HepG2 (cell line): ENCODE results near the gene SMTNL1. TPM values are rescaled to one million over a fixed set of nuclear protein-coding genes. Genes with fewer than 3 reads are reported as not detected.

Experiments used
- AGO1 ChIP-seq: fragments of 200-400 bp; formaldehyde crosslinking; IDR thresholded peaks from 2 replicates; pipeline ENCODE4 v1.6.1; 2017; ENCODE audit warnings: mild to moderate bottlenecking, low read depth, low read length, moderate library complexity; ENCODE audit not compliant: poor library complexity, severe bottlenecking
- HNRNPK ChIP-seq: fragments of 200-400 bp; formaldehyde crosslinking; IDR thresholded peaks from 2 replicates; pipeline ENCODE4 v1.6.1; 2018; ENCODE audit warnings: low read length, low read depth, moderate library complexity, mild to moderate bottlenecking; ENCODE audit not compliant: poor library complexity, severe bottlenecking
- HOXA7 ChIP-seq: sonication (generic); formaldehyde crosslinking; IDR thresholded peaks from 2 replicates; pipeline ENCODE4 v1.8.1; 2022; ENCODE audit warnings: mild to moderate bottlenecking, missing genetic modification reagents, moderate library complexity
- ISX ChIP-seq: sonication (generic); formaldehyde crosslinking; conservative IDR thresholded peaks from 2 replicates; pipeline ENCODE4 v1.5.0; 2020; ENCODE audit warnings: missing genetic modification reagents
- MAZ ChIP-seq, 2 experiments: sonication (generic) in 1 of 2; formaldehyde crosslinking in 1 of 2; IDR thresholded peaks; 2 replicates each; pipeline versions ENCODE4 v1.5.0 to v1.6.1; 2012 to 2020; ENCODE audit warnings: low read depth in 2 of 2, mild to moderate bottlenecking in 2 of 2, borderline replicate concordance in 1 of 2, improper control_type of control experiment in 1 of 2, low read length in 1 of 2, missing genetic modification reagents in 1 of 2, moderate library complexity in 1 of 2
- MTA1 ChIP-seq: sonication (generic); formaldehyde crosslinking; IDR thresholded peaks from 2 replicates; pipeline ENCODE4 v1.4.0; 2020; ENCODE audit warnings: missing genetic modification reagents, mild to moderate bottlenecking, borderline replicate concordance
- PBX2 ChIP-seq: IDR thresholded peaks from 2 replicates; pipeline ENCODE4 v1.6.1; 2016; ENCODE audit warnings: control low read depth
- POGZ ChIP-seq: sonication (generic); formaldehyde crosslinking; IDR thresholded peaks from 2 replicates; pipeline ENCODE4 v1.4.0; 2020; ENCODE audit warnings: mild to moderate bottlenecking, missing genetic modification reagents
- POLR2AphosphoS2 ChIP-seq: IDR thresholded peaks from 2 replicates; pipeline ENCODE4 v1.6.1; 2011; ENCODE audit warnings: low read depth, low read length, improper control_type of control experiment
- SP140L ChIP-seq: sonication (generic); formaldehyde crosslinking; IDR thresholded peaks from 2 replicates; pipeline ENCODE4 v1.4.0; 2020; ENCODE audit warnings: missing genetic modification reagents, borderline replicate concordance
- ZBTB38 ChIP-seq: sonication (generic); formaldehyde crosslinking; IDR thresholded peaks from 2 replicates; pipeline ENCODE4 v1.5.1; 2020; ENCODE audit warnings: mild to moderate bottlenecking, missing genetic modification reagents
- ZNF142 ChIP-seq: sonication (generic); formaldehyde crosslinking; IDR thresholded peaks from 2 replicates; pipeline ENCODE4 v1.4.0; 2020; ENCODE audit warnings: missing genetic modification reagents
- ZNF761 ChIP-seq: sonication (generic); formaldehyde crosslinking; conservative IDR thresholded peaks from 2 replicates; pipeline ENCODE4 v1.4.0; 2020; ENCODE audit warnings: mild to moderate bottlenecking, missing genetic modification reagents
- ZSCAN25 ChIP-seq: sonication (generic); formaldehyde crosslinking; IDR thresholded peaks from 2 replicates; pipeline ENCODE4 v1.8.0; 2022; ENCODE audit warnings: mild to moderate bottlenecking, missing genetic modification reagents
- polyA plus RNA-seq, 8 experiments: library from polyadenylated mRNA; depleted of rRNA in 3 of 8; stranded (reverse) in 7 of 8; unstranded in 1 of 8; fragments of >200 nt; fragmentation: Illumina TruSeq in 4 of 8; extraction: Trizol in 4 of 8; gene quantifications; 2 replicates each; pipeline versions ENCODE4 v1.2.1 to v1.2.3, GENCODE V29; 2011 to 2016; ENCODE audit warnings: low read depth in 4 of 8, missing spikeins in 1 of 8, mixed read lengths in 1 of 8; ENCODE audit not compliant: insufficient read depth in 1 of 8
- total RNA-seq, 5 experiments: library from RNA; depleted of rRNA; stranded (reverse); fragments of >200 nt; fragmentation: Illumina TruSeq; extraction: Trizol; gene quantifications; 2 replicates each; pipeline ENCODE4 v1.2.3, GENCODE V29; 2016; ENCODE audit warnings: low read depth in 1 of 5
- TF ChIP-seq, protein P1 (sequence below): sonication (generic); formaldehyde crosslinking; conservative IDR thresholded peaks from 2 replicates; pipeline ENCODE4 v1.4.0; 2020; ENCODE audit warnings: missing genetic modification reagents
- TF ChIP-seq, protein P2 (sequence below): sonication (generic); formaldehyde crosslinking; IDR thresholded peaks from 2 replicates; pipeline ENCODE4 v1.5.1; 2020; ENCODE audit warnings: mild to moderate bottlenecking, missing genetic modification reagents

SMTNL1 gene
- total and polyA plus RNA-seq, 2 of the 13 experiments (the other 11 are each of a cell fraction or from before 2014, with no cell fraction given) = 0.04 TPM; not detected in 1

DNA sequence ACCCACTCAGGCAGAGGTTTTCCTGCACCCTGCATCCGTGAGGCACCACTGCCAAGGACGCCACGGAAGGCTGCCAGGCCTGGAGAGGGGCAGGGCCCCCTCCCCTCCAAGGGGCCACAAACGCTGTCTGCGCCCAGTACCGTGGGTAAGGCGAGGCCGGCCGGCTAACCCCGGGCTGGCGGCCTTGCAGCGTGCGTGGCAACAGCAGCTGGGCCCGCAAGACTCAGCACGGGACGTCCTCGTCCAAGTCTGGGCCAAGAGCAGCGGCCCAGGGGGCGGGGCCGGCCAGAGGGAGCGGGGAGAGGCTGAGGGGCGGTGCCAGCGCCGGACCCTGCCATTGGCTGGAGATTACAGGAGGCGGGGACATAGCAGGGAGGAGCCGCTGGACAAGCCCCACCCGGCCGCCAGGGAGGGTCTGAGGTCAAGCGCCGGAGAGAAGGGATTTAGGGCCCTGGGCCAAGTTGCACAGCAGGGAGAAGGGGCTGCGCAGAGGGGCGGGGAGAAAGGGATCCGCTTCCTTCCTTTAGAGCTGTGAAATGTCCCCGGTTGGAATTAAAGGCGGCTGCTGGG, 37.9 kb upstream of the SMTNL1 start (continued):
- peak; percentile 20 for TF ChIP-seq HNRNPK
- TF ChIP-seq ZBTB38 (CRISPR knock-in tag) = peak; percentile 67; the same call in 1 of the 2 replicates
- peak; percentile 16; the same call in 1 of the 2 replicates for TF ChIP-seq MTA1 (CRISPR knock-in tag)
- TF ChIP-seq AGO1 = no peak
- TF ChIP-seq, protein P1, sequence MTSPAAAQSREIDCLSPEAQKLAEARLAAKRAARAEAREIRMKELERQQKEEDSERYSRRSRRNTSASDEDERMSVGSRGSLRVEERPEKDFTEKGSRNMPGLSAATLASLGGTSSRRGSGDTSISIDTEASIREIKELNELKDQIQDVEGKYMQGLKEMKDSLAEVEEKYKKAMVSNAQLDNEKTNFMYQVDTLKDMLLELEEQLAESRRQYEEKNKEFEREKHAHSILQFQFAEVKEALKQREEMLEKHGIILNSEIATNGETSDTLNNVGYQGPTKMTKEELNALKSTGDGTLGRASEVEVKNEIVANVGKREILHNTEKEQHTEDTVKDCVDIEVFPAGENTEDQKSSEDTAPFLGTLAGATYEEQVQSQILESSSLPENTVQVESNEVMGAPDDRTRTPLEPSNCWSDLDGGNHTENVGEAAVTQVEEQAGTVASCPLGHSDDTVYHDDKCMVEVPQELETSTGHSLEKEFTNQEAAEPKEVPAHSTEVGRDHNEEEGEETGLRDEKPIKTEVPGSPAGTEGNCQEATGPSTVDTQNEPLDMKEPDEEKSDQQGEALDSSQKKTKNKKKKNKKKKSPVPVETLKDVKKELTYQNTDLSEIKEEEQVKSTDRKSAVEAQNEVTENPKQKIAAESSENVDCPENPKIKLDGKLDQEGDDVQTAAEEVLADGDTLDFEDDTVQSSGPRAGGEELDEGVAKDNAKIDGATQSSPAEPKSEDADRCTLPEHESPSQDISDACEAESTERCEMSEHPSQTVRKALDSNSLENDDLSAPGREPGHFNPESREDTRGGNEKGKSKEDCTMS (CRISPR knock-in tag) = no peak
- no peak for TF ChIP-seq ISX (CRISPR knock-in tag)
- no peak for TF ChIP-seq ZSCAN25 (CRISPR knock-in tag)
- TF ChIP-seq POGZ = 0 out of 2 replicates have a peak, but pooled peaks have one; percentile 27
- TF ChIP-seq, protein P2, sequence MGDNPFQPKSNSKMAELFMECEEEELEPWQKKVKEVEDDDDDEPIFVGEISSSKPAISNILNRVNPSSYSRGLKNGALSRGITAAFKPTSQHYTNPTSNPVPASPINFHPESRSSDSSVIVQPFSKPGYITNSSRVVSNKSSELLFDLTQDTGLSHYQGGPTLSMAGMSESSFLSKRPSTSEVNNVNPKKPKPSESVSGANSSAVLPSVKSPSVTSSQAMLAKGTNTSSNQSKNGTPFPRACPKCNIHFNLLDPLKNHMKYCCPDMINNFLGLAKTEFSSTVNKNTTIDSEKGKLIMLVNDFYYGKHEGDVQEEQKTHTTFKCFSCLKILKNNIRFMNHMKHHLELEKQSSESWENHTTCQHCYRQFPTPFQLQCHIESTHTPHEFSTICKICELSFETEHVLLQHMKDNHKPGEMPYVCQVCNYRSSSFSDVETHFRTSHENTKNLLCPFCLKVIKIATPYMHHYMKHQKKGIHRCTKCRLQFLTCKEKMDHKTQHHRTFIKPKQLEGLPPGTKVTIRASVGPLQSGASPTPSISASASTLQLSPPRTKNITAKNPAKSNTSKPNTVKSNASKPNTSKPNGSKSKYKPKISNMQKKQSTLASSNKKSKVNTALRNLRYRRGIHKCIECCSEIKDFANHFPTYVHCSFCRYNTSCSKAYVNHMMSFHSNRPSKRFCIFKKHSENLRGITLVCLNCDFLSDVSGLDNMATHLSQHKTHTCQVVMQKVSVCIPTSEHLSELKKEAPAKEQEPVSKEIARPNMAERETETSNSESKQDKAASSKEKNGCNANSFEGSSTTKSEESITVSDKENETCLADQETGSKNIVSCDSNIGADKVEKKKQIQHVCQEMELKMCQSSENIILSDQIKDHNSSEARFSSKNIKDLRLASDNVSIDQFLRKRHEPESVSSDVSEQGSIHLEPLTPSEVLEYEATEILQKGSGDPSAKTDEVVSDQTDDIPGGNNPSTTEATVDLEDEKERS (CRISPR knock-in tag) = no peak
- TF ChIP-seq HOXA7 (CRISPR knock-in tag) = no peak
- TF ChIP-seq ZNF142 (CRISPR knock-in tag) = no peak
- no peak for TF ChIP-seq POLR2AphosphoS2
- no peak for TF ChIP-seq SP140L (CRISPR knock-in tag)
- no peak for TF ChIP-seq ZNF761 (CRISPR knock-in tag)
- no peak for TF ChIP-seq PBX2 (CRISPR knock-in tag)
- TF ChIP-seq MAZ (IDR thresholded peaks at IDR 0.05; ENCODE audit: borderline replicate concordance, low read depth, low read length) = peak; percentile 37; the same call in 1 of the 2 replicates
- no peak; the same call in 1 of the 2 replicates for TF ChIP-seq MAZ (CRISPR knock-in tag; IDR thresholded peaks at IDR 0.05; ENCODE audit: low read depth)
